NCI-H1105 treated with DMSO at 0.1 percent for 48 hours (cell line): ENCODE measurements around the gene BTBD8.

Experiments used
- DNase-seq: peaks from one replicate; lab custom pipeline; 2025; lab: John Stamatoyannopoulos, UW

Gene BTBD8

GRCh38 chr1:92094090-92094489 lies 13.9 kb downstream of the BTBD8 start:
- no peak for DNase-seq

GRCh38 chr1:92094595-92094994 lies 14.4 kb downstream of the BTBD8 start:
- no peak for DNase-seq

GRCh38 chr1:92095874-92096273 lies 15.7 kb downstream of the BTBD8 start:
- no peak for DNase-seq

- DNase-seq = no peak
These were observed 16.2 kb downstream of the BTBD8 start for GRCh38 chr1:92096317-92096716.

- DNase-seq = no peak
These were observed 25.5 kb downstream of the BTBD8 start for GRCh38 chr1:92105546-92106081.

GRCh38 chr1:92108631-92109030 lies 28.5 kb downstream of the BTBD8 start:
- DNase-seq = no peak

GRCh38 chr1:92117526-92117925 lies 37.4 kb downstream of the BTBD8 start:
- no peak for DNase-seq

GRCh38 chr1:92118826-92119225 lies 38.7 kb downstream of the BTBD8 start:
- DNase-seq = no peak

- no peak for DNase-seq
These were observed 43.7 kb downstream of the BTBD8 start for GRCh38 chr1:92123868-92124267.

- DNase-seq = no peak
These were observed 45.1 kb downstream of the BTBD8 start for GRCh38 chr1:92125204-92125603.

GRCh38 chr1:92126088-92126487 lies 45.9 kb downstream of the BTBD8 start:
- DNase-seq = no peak

- DNase-seq = no peak
These were observed 54.2 kb downstream of the BTBD8 start for GRCh38 chr1:92134331-92134730.

- no peak for DNase-seq
These were observed 56.2 kb downstream of the BTBD8 start for GRCh38 chr1:92136341-92136740.

- DNase-seq = no peak
These were observed 74.8 kb downstream of the BTBD8 start for GRCh38 chr1:92154934-92155333.

- no peak for DNase-seq
These were observed 79.4 kb downstream of the BTBD8 start for GRCh38 chr1:92159593-92159992.

GRCh38 chr1:92165389-92165788 lies 85.2 kb downstream of the BTBD8 start:
- no peak for DNase-seq

GRCh38 chr1:92167151-92167550 lies 87.0 kb downstream of the BTBD8 start:
- no peak for DNase-seq

- DNase-seq = no peak
These were observed 88.5 kb downstream of the BTBD8 start for GRCh38 chr1:92168657-92169056.

GRCh38 chr1:92169214-92170005 lies 89.3 kb downstream of the BTBD8 start:
- DNase-seq = no peak

- DNase-seq = no peak
These were observed 104.5 kb downstream of the BTBD8 start for GRCh38 chr1:92184632-92185031.

- DNase-seq = no peak
These were observed 105.9 kb downstream of the BTBD8 start for GRCh38 chr1:92186081-92186480.

GRCh38 chr1:92188436-92189255 lies 108.5 kb downstream of the BTBD8 start:
- no peak for DNase-seq

GRCh38 chr1:92191726-92192125 lies 111.6 kb downstream of the BTBD8 start:
- DNase-seq = no peak
